Chondrocyte (in vitro differentiated cells): ENCODE measurements around the gene MAD2L2. TPM values are rescaled to one million over a fixed set of nuclear protein-coding genes. Genes with fewer than 3 reads are reported as not detected.

Source experiments
- DNase-seq: peaks from one replicate; pipeline ENCODE4 v3.0.0; 2021; ENCODE audit warnings: mixed read lengths, low spot score
- H3K27ac Mint-ChIP-seq: one replicate; pipeline ENCODE4 v1.8.0; 2021; ENCODE audit warnings: mild to moderate bottlenecking, moderate library complexity, mixed read lengths; ENCODE audit not compliant: unreplicated experiment
- H3K27me3 Mint-ChIP-seq: 2 replicates; pipeline ENCODE4 v1.8.0; 2021; ENCODE audit warnings: low read depth, mixed read lengths
- H3K36me3 Mint-ChIP-seq: 2 replicates; pipeline ENCODE4 v1.8.0; 2021; ENCODE audit warnings: low read depth, mixed read lengths
- H3K4me1 Mint-ChIP-seq: 2 replicates; pipeline ENCODE4 v1.8.0; 2021; ENCODE audit warnings: low read depth, mild to moderate bottlenecking, mixed read lengths
- H3K4me3 Mint-ChIP-seq: one replicate; pipeline ENCODE4 v1.8.0; 2021; ENCODE audit warnings: mild to moderate bottlenecking, moderate library complexity, mixed read lengths; ENCODE audit not compliant: unreplicated experiment
- H3K9me3 Mint-ChIP-seq: 2 replicates; pipeline ENCODE4 v1.8.0; 2021; ENCODE audit warnings: low read depth, mixed read lengths
- CTCF ChIP-seq: fragments of 200-600 bp; sonication (generic); IDR thresholded peaks from 2 replicates; pipeline ENCODE4 v1.5.0; 2021; ENCODE audit warnings: antibody characterized with exemption, mild to moderate bottlenecking, moderate library complexity
- long read RNA-seq: library from polyadenylated mRNA; stranded (forward); transcript quantifications from one replicate; pipeline ENCODE4 v2.0.0, GENCODE V29; 2021
- total RNA-seq: library from RNA; stranded (reverse); gene quantifications from 3 replicates; pipeline ENCODE4 v1.2.1, GENCODE V29; 2021

The MAD2L2 gene
- total RNA-seq: 31.8 to 33.6 TPM (median 32.1 TPM) in 3 replicates
- long read RNA-seq, transcript MAD2L2-207 (9 exons, 1,118 nt): major isoform, 52 of 57 reads
- long read RNA-seq, partial matches to known transcripts: 2 of 57 reads
- long read RNA-seq, other reads (novel, unspliced or antisense): 3 of 57 reads

GRCh38 chr1:11681071-11681771, at the start of gene MAD2L2:
TSS of gene MAD2L2 (minus strand) at chr1:11681148. CDS start at chr1:11680601, 547 bp downstream.
- H3K9me3 Mint-ChIP-seq: no peaks in the 10 kb centered on the region
- H3K27ac Mint-ChIP-seq: peak within 1 kb of the TSS; percentile 82
- TF ChIP-seq CTCF: peak; percentile 2
- DNase-seq: no peak
- peaks cover 13% of the 10 kb centered on the region for H3K4me1 Mint-ChIP-seq
- H3K4me3 Mint-ChIP-seq: peak within 1 kb of the TSS; percentile 89
- H3K36me3 Mint-ChIP-seq: no peaks in the 10 kb centered on the region
- peaks cover 2% of the 10 kb centered on the region for H3K27me3 Mint-ChIP-seq

DNA sequence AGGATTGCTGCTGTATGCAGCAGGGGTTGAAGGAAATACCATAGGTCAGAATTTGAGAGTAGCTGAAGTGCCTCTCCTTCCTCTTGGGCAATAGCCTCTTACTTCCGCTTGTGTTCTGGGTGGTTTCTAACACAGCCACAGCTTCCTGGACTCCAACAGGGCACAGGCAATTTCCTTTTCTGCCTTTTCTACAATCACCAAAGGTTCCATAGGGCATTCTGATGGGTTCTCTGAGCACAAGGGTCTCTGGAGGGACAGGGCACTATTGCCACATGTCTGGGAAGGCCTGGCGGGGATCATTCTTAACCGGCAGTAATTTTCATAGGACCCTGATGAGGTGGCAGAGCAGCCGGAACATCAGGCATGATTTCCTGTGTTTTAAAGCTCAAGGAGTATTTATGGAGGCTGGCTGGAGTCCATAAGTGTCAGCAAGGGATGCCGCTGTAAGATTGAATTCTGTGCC, 49.5 kb upstream of the MAD2L2 start:
- Mint-ChIP-seq H3K27ac (no peak overlapping the region), H3K36me3 (no peaks in the 10 kb centered on the region), H3K27me3 (no peaks in the 10 kb centered on the region), H3K4me1 (peaks cover 22% of the 10 kb centered on the region), H3K4me3 (no peak overlapping the region), H3K9me3 (no peaks in the 10 kb centered on the region)
- no peak for TF ChIP-seq CTCF
- DNase-seq: no peak

GRCh38 chr1:11729498-11730428, 48.8 kb upstream of the MAD2L2 start:
- Mint-ChIP-seq H3K27me3 (no peaks in the 10 kb centered on the region), H3K4me3 (no peak overlapping the region), H3K4me1 (peaks cover 22% of the 10 kb centered on the region), H3K9me3 (no peaks in the 10 kb centered on the region), H3K36me3 (no peaks in the 10 kb centered on the region), H3K27ac (no peak overlapping the region)
- no peak for TF ChIP-seq CTCF
- DNase-seq: no peak

DNA sequence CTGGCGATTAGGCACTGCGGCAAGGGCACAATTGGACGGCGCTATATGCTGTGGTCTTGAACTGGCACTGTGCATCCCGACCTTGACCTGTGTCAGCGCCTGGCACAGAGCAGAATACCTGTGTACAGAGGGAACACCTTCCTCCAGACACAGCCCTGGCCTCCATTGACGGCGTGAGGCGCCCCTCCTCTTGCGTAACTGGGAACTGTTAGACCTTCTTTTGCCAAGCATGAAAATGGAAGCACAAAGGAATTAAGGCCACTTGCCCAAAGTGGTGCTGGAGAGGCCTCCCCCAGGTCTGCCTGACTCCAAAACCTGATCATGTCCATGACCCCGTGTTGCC, 48.2 kb upstream of the MAD2L2 start:
- no peak for DNase-seq
- H3K9me3 Mint-ChIP-seq: no peaks in the 10 kb centered on the region
- no peak overlapping the region for H3K27ac Mint-ChIP-seq
- no peak overlapping the region for H3K4me3 Mint-ChIP-seq
- no peak for TF ChIP-seq CTCF
- peaks cover 2% of the 10 kb centered on the region for H3K27me3 Mint-ChIP-seq
- peaks cover 22% of the 10 kb centered on the region for H3K4me1 Mint-ChIP-seq
- no peaks in the 10 kb centered on the region for H3K36me3 Mint-ChIP-seq

- H3K27me3 Mint-ChIP-seq: peaks cover 2% of the 10 kb centered on the region
- H3K9me3 Mint-ChIP-seq: no peaks in the 10 kb centered on the region
- no peak for DNase-seq
- no peak overlapping the region for H3K4me3 Mint-ChIP-seq
- peaks cover 22% of the 10 kb centered on the region for H3K4me1 Mint-ChIP-seq
- TF ChIP-seq CTCF: no peak
- no peaks in the 10 kb centered on the region for H3K36me3 Mint-ChIP-seq
- H3K27ac Mint-ChIP-seq: no peak overlapping the region
These were observed 47.3 kb upstream of the MAD2L2 start for GRCh38 chr1:11728126-11728806.
